PC-3 (cell line): ENCODE data around the gene AXDND1.

Experiments
- CTCF ChIP-seq: fragments of 300-600 bp; sonication (generic); conservative IDR thresholded peaks from 2 replicates; pipeline ENCODE4 v1.5.1; 2017; ENCODE audit warnings: antibody characterized with exemption, low read depth, mild to moderate bottlenecking, low read length
- EZH2 ChIP-seq: fragments of 300-600 bp; sonication (generic); IDR thresholded peaks from one replicate; pipeline ENCODE4 v1.6.1; 2017; ENCODE audit warnings: antibody characterized with exemption, mild to moderate bottlenecking, low read length; ENCODE audit not compliant: unreplicated experiment

GRCh38 chr1:179530352-179530751 is 164.6 kb downstream of the AXDND1 start:
- TF ChIP-seq CTCF (no peak), EZH2 (no peak)
